H1 (cell line): Measurements from ENCODE around the gene TMEM225B. TPM values are rescaled to one million over a fixed set of nuclear protein-coding genes. Genes with fewer than 3 reads are reported as not detected.
"Not testable (repeated sequence)": the region's sequence is repeated elsewhere in the genome, so short reads cannot be mapped to it uniquely, and the experiment has no call there.

Experiments
- CTCF ChIA-PET: fragments of 300-600 bp; sonication (Branson Sonifier 250); formaldehyde crosslinking; loops from one replicate; lab custom pipeline; 2021; ENCODE audit not compliant: partially characterized antibody; lab: Charles Lee
- POLR2A ChIA-PET: fragments of 300-600 bp; sonication (Branson Sonifier 250); formaldehyde crosslinking; loops from one replicate; lab custom pipeline; 2021; ENCODE audit warnings: inconsistent platforms; ENCODE audit not compliant: partially characterized antibody; lab: Charles Lee
- DNase-seq, 2 experiments: peaks; one replicate each; pipeline versions ENCODE4 v3.0.0 to v3.0.0-alpha.2; 2010 to 2022; ENCODE audit warnings: low spot score in 2 of 2, low read depth in 1 of 2, mixed read lengths in 1 of 2
- FAIRE-seq: peaks from 2 replicates; lab custom pipeline; 2011; peaks lifted over from hg19 to GRCh38; lab: Jason Lieb, UNC
- H2AFZ ChIP-seq: 2 replicates; pipeline ENCODE4 v1.8.1; 2012; ENCODE audit warnings: low read length, inconsistent platforms
- H2AK5ac ChIP-seq: 2 replicates; pipeline ENCODE4 v1.6.1; 2013; ENCODE audit warnings: low read depth, low read length
- H2BK120ac ChIP-seq: replicated peaks from 2 replicates; pipeline ENCODE3; 2013; ENCODE audit warnings: low read depth, low read length, inconsistent platforms
- H2BK12ac ChIP-seq: 2 replicates; pipeline ENCODE4 v1.6.1; 2013; ENCODE audit warnings: low read depth, low read length
- H2BK15ac ChIP-seq: 2 replicates; pipeline ENCODE4 v1.6.1; 2013; ENCODE audit warnings: low read length
- H2BK20ac ChIP-seq: 2 replicates; pipeline ENCODE4 v1.6.1; 2013; ENCODE audit warnings: low read length
- H2BK5ac ChIP-seq: 2 replicates; pipeline ENCODE4 v1.6.1; 2013; ENCODE audit warnings: low read depth, low read length
- H3K14ac ChIP-seq: 2 replicates; pipeline ENCODE4 v1.6.1; 2013; ENCODE audit warnings: inconsistent platforms; ENCODE audit not compliant: insufficient read length
- H3K18ac ChIP-seq: 2 replicates; pipeline ENCODE4 v1.6.1; 2013; ENCODE audit warnings: low read length; ENCODE audit errors: extremely low read depth
- H3K23ac ChIP-seq: 2 replicates; pipeline ENCODE4 v1.6.1; 2013; ENCODE audit warnings: inconsistent platforms; ENCODE audit not compliant: insufficient read length
- H3K23me2 ChIP-seq: 2 replicates; pipeline ENCODE4 v1.6.1; 2013; ENCODE audit warnings: low read depth, low read length
- H3K27ac ChIP-seq: 2 replicates; pipeline ENCODE4 v1.6.1; 2011; ENCODE audit warnings: low read depth, low read length, inconsistent platforms
- H3K27me3 ChIP-seq, 4 experiments: replicated peaks in 1 of 4; 1 replicate in 1 of 4; 2 replicates in 3 of 4; pipeline versions ENCODE4 v1.6.1 to v1.8.1; 2011 to 2013; ENCODE audit warnings: low read length in 3 of 4, mild to moderate bottlenecking in 3 of 4, inconsistent platforms in 2 of 4, mixed read lengths in 2 of 4, moderate library complexity in 1 of 4; ENCODE audit not compliant: control insufficient read depth in 3 of 4, insufficient read depth in 3 of 4; ENCODE audit errors: extremely low read depth in 1 of 4
- H3K36me3 ChIP-seq, 4 experiments: 2 replicates each; pipeline versions ENCODE4 v1.6.1 to v1.8.1; 2011 to 2013; ENCODE audit warnings: mild to moderate bottlenecking in 4 of 4, low read length in 3 of 4, moderate library complexity in 2 of 4, control low read depth in 1 of 4, inconsistent platforms in 1 of 4; ENCODE audit not compliant: insufficient read depth in 4 of 4, control insufficient read depth in 2 of 4
- H3K4ac ChIP-seq: replicated peaks from 2 replicates; pipeline ENCODE3; 2013; ENCODE audit warnings: low read length, low read depth, mixed read lengths, inconsistent platforms; ENCODE audit not compliant: insufficient read length
- H3K4me1 ChIP-seq, 4 experiments: replicated peaks in 1 of 4; 1 replicate in 1 of 4; 2 replicates in 3 of 4; pipeline versions ENCODE4 v1.6.1 to v1.8.1; 2011 to 2013; ENCODE audit warnings: low read length in 3 of 4, inconsistent platforms in 2 of 4, mixed read lengths in 1 of 4; ENCODE audit not compliant: insufficient read depth in 4 of 4, control insufficient read depth in 3 of 4
- H3K4me2 ChIP-seq, 2 experiments: 2 replicates each; pipeline versions ENCODE4 v1.6.1 to v1.8.1; 2011 to 2013; ENCODE audit warnings: low read depth in 2 of 2, low read length in 2 of 2, control low read depth in 1 of 2, inconsistent platforms in 1 of 2, mild to moderate bottlenecking in 1 of 2; ENCODE audit not compliant: insufficient read depth in 1 of 2
- H3K4me3 ChIP-seq, 4 experiments: fragments of 200-600, 300-600 bp in 1 of 4; sonication (generic), shearing (Covaris generic), sonication (Bioruptor Twin) in 1 of 4; 2 replicates each; pipeline versions ENCODE4 v1.5.1 to v1.8.1; 2011 to 2016; ENCODE audit warnings: low read length in 4 of 4, low read depth in 3 of 4, control low read depth in 2 of 4, inconsistent platforms in 2 of 4, mild to moderate bottlenecking in 2 of 4, mixed read lengths in 1 of 4, moderate library complexity in 1 of 4; ENCODE audit not compliant: insufficient read depth in 2 of 4; ENCODE audit errors: extremely low read depth in 1 of 4
- H3K56ac ChIP-seq: replicated peaks from 2 replicates; pipeline ENCODE3; 2013; ENCODE audit warnings: low read depth, mild to moderate bottlenecking, mixed read lengths, low read length, inconsistent platforms; ENCODE audit not compliant: insufficient read length
- H3K79me1 ChIP-seq: 2 replicates; pipeline ENCODE4 v1.6.1; 2013; ENCODE audit warnings: low read depth, low read length, control low read depth
- H3K79me2 ChIP-seq, 2 experiments: 2 replicates each; pipeline versions ENCODE4 v1.6.1 to v1.8.1; 2012 to 2013; ENCODE audit warnings: low read length in 2 of 2, mild to moderate bottlenecking in 2 of 2, inconsistent platforms in 1 of 2; ENCODE audit not compliant: insufficient read depth in 2 of 2, control insufficient read depth in 1 of 2
- H3K9ac ChIP-seq, 4 experiments: replicated peaks in 1 of 4; 1 replicate in 1 of 4; 2 replicates in 3 of 4; pipeline versions ENCODE4 v1.6.1 to v1.8.1; 2011 to 2013; ENCODE audit warnings: low read depth in 3 of 4, low read length in 3 of 4, control low read depth in 2 of 4, mild to moderate bottlenecking in 2 of 4, moderate library complexity in 2 of 4, inconsistent platforms in 1 of 4; ENCODE audit errors: extremely low read depth in 1 of 4
- H3K9me3 ChIP-seq, 2 experiments: 2 replicates each; pipeline versions ENCODE4 v1.6.1 to v1.8.1; 2012 to 2013; ENCODE audit warnings: mild to moderate bottlenecking in 2 of 2, moderate library complexity in 2 of 2, control low read depth in 1 of 2, inconsistent platforms in 1 of 2, low read depth in 1 of 2, low read length in 1 of 2, mixed read lengths in 1 of 2; ENCODE audit not compliant: insufficient read depth in 2 of 2
- H4K20me1 ChIP-seq, 2 experiments: replicated peaks in 1 of 2; 2 replicates each; pipeline versions ENCODE3 to v1.8.1; 2011 to 2013; ENCODE audit warnings: inconsistent platforms in 2 of 2, low read length in 2 of 2, mild to moderate bottlenecking in 1 of 2; ENCODE audit not compliant: insufficient read depth in 2 of 2, control insufficient read depth in 1 of 2
- H4K5ac ChIP-seq: 2 replicates; pipeline ENCODE4 v1.6.1; 2013; ENCODE audit warnings: low read length, low read depth, mixed read lengths, inconsistent platforms; ENCODE audit not compliant: insufficient read length
- H4K8ac ChIP-seq: 2 replicates; pipeline ENCODE4 v1.8.0; 2013; ENCODE audit warnings: mild to moderate bottlenecking, moderate library complexity, low read length, inconsistent platforms; ENCODE audit not compliant: insufficient read depth; ENCODE audit errors: extremely low read depth
- H4K91ac ChIP-seq: replicated peaks from 2 replicates; pipeline ENCODE3; 2013; ENCODE audit warnings: low read length, mixed read lengths, inconsistent platforms; ENCODE audit not compliant: insufficient read length
- WGBS, 2 experiments: shearing (Covaris generic) in 1 of 2; methylation state at CpG; one replicate each; pipeline versions ENCODE4 v1.1.6 to v1.1.7; 2013 to 2015; ENCODE audit warnings: low lambda C conversion rate in 2 of 2, mixed read lengths in 2 of 2, inconsistent platforms in 1 of 2, low coverage in 1 of 2, missing lambda C conversion rate in 1 of 2; ENCODE audit not compliant: insufficient replicate concordance in 2 of 2, insufficient coverage in 1 of 2, insufficient read length in 1 of 2; ENCODE audit errors: extremely low coverage in 1 of 2, missing lambda C conversion rate in 1 of 2; 5-methylcytosine and 5-hydroxymethylcytosine counted together
- polyA plus RNA-seq, 7 experiments: library from polyadenylated mRNA; depleted of rRNA in 3 of 7; stranded (reverse) in 5 of 7; unstranded in 2 of 7; fragments of >200 nt in 5 of 7; fragments of 200-250 nt in 2 of 7; gene quantifications; 1 replicate in 5 of 7; 2 replicates in 1 of 7; 4 replicates in 1 of 7; pipeline versions ENCODE4 v1.2.1 to v1.2.3, GENCODE V29; 2011 to 2013; ENCODE audit warnings: missing spikeins in 2 of 7, mixed read lengths in 2 of 7
- total RNA-seq: library from RNA; stranded (reverse); fragmentation: NEBNext Ultra II Directional; extraction: Animal tissue kit (Norgen Biotek cat#: 25700); gene quantifications from 2 replicates; pipeline ENCODE4 v1.2.1, GENCODE V29; 2021

Gene TMEM225B
- total and polyA plus RNA-seq, 2 of the 8 experiments (the other 6 are each of a cell fraction or from before 2014, with no cell fraction given): 0.68 TPM; not detected in 1

DNA sequence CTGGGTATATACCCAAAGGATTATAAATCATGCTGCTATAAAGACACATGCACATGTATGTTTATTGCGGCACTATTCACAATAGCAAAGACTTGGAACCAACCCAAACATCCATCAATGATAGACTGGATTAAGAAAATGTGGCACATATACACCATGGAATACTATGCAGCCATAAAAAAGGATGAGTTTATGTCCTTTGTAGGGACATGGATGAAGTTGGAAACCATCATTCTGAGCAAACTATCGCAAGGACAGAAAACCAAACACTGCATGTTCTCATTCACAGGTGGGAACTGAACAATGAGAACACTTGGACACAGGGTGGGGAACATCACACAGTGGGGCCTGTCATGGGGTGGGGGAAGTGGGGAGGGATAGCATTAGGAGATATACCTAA lies 48.5 kb upstream of the TMEM225B start:
- DNase-seq, H3K14ac ChIP-seq, H4K8ac ChIP-seq, H3K18ac ChIP-seq, H2BK12ac ChIP-seq, H3K23ac ChIP-seq, H2AK5ac ChIP-seq, H2BK20ac ChIP-seq, H4K91ac ChIP-seq, H2BK120ac ChIP-seq, H3K27me3 ChIP-seq, FAIRE-seq, H3K9ac ChIP-seq, CTCF ChIA-PET, H4K5ac ChIP-seq, POLR2A ChIA-PET, H3K56ac ChIP-seq, H2BK15ac ChIP-seq, H2AFZ ChIP-seq, H3K79me2 ChIP-seq, H2BK5ac ChIP-seq, H3K4me3 ChIP-seq, H3K79me1 ChIP-seq, H3K4me1 ChIP-seq, H3K27ac ChIP-seq, H3K4ac ChIP-seq, H4K20me1 ChIP-seq, H3K9me3 ChIP-seq, H3K23me2 ChIP-seq, H3K4me2 ChIP-seq: not testable (repeated sequence)
- WGBS, 2 experiments: 100% methylated on average over 1 of the region's 2 CpGs; no CpG with 5 or more reads in 1 of the 2 experiments
- H3K36me3 ChIP-seq: peaks cover 2 to 19% (median 8%) of the 10 kb centered on the region in 4 experiments; a peak in 5 of 8 replicates
